KBM-7 (cell line): ENCODE measurements around the gene ZNF521.
"Not testable (repeated sequence)": the region's sequence is repeated elsewhere in the genome, so short reads cannot be mapped to it uniquely, and the experiment has no call there.

Source experiments
- DNase-seq: peaks from one replicate; pipeline ENCODE4 v3.0.0-alpha.2; 2015
- in situ Hi-C: fragments of 300-500 bp; cut with MboI; formaldehyde crosslinking; loops from 2 replicates; pipeline ENCODE4 v1.14.3; 2020; ENCODE audit warnings: low sequenced_read_pairs, low pct_unique_long_range_greater_than_20kb, mixed read lengths

The ZNF521 gene

GRCh38 chr18:25033747-25034471, 318.1 kb downstream of the ZNF521 start:
- in situ Hi-C loops = no loop called here
- DNase-seq = no peak

GRCh38 chr18:25033175-25033574, 318.8 kb downstream of the ZNF521 start:
- in situ Hi-C loops, DNase-seq: not testable (repeated sequence)

GRCh38 chr18:25029802-25030201, 322.2 kb downstream of the ZNF521 start:
- in situ Hi-C loops = no loop called here
- no peak for DNase-seq

- peak; percentile 19 for DNase-seq
- in situ Hi-C loops = no loop called here
Observed at GRCh38 chr18:25019931-25020330, 332.0 kb downstream of the ZNF521 start.

GRCh38 chr18:25019086-25019860, 332.7 kb downstream of the ZNF521 start:
- in situ Hi-C loops = no loop called here
- no peak for DNase-seq

- no peak for DNase-seq
- in situ Hi-C loops = no loop called here
Observed at GRCh38 chr18:25016666-25017065, 335.3 kb downstream of the ZNF521 start.

- DNase-seq = no peak
- in situ Hi-C loops = no loop called here
Observed at GRCh38 chr18:25016181-25016580, 335.8 kb downstream of the ZNF521 start.
